SK-N-SH (cell line): Measurements from ENCODE around the gene WDR75. TPM values are rescaled to one million over a fixed set of nuclear protein-coding genes. Genes with fewer than 3 reads are reported as not detected.

Experiments
- CTCF ChIA-PET: fragments of 300-600, 350-600 bp; formaldehyde crosslinking; extraction: SDS; loops from one replicate; lab custom pipeline; 2021; lab: Yijun Ruan, JAX
- POLR2A ChIA-PET: fragments of 350-600 bp; sonication (Branson Sonifier 250); formaldehyde crosslinking; extraction: SDS; loops from one replicate; lab custom pipeline; 2020; ENCODE audit warnings: antibody characterized with exemption, inconsistent platforms; lab: Yijun Ruan, JAX
- DNase-seq: peaks from one replicate; pipeline ENCODE4 v3.0.0; 2012
- H2AFZ ChIP-seq: fragments of 200-600 bp; sonication (generic); 2 replicates; pipeline ENCODE4 v1.8.1; 2016; ENCODE audit warnings: antibody characterized with exemption, mild to moderate bottlenecking, low read depth
- H3F3A ChIP-seq: fragments of 200-600 bp; sonication (generic); replicated peaks from 2 replicates; pipeline ENCODE3; 2016; ENCODE audit warnings: antibody characterized with exemption, mild to moderate bottlenecking; ENCODE audit not compliant: insufficient read depth
- H3K27ac ChIP-seq, 2 experiments: fragments of 200-500 bp in 1 of 2; fragments of 200-600 bp in 1 of 2; sonication (Bioruptor generic) in 1 of 2; sonication (generic), shearing (Covaris generic) in 1 of 2; 2 replicates each; pipeline versions ENCODE4 v1.5.1 to v1.6.1; 2014 to 2016; ENCODE audit warnings: low read depth in 2 of 2, inconsistent platforms in 1 of 2, low read length in 1 of 2, mild to moderate bottlenecking in 1 of 2, mixed read lengths in 1 of 2
- H3K27me3 ChIP-seq: fragments of 200-600 bp; sonication (generic), shearing (Covaris generic); 2 replicates; pipeline ENCODE4 v1.6.1; 2016; ENCODE audit warnings: mixed run types; ENCODE audit not compliant: insufficient read depth
- H3K36me3 ChIP-seq, 2 experiments: fragments of 200-500 bp in 1 of 2; fragments of 200-600 bp in 1 of 2; sonication (Bioruptor generic) in 1 of 2; sonication (generic) in 1 of 2; replicated peaks in 1 of 2; 2 replicates each; pipeline versions ENCODE3 to v1.5.1; 2014 to 2016; ENCODE audit warnings: low read length in 1 of 2, mild to moderate bottlenecking in 1 of 2; ENCODE audit not compliant: insufficient read depth in 2 of 2, control insufficient read depth in 1 of 2
- H3K4me1 ChIP-seq, 2 experiments: fragments of 200-500 bp in 1 of 2; fragments of 200-600 bp in 1 of 2; sonication (Bioruptor generic) in 1 of 2; sonication (generic), shearing (Covaris generic) in 1 of 2; 2 replicates each; pipeline versions ENCODE4 v1.5.1 to v1.6.1; 2014 to 2016; ENCODE audit warnings: low read depth in 1 of 2, low read length in 1 of 2, mixed run types in 1 of 2; ENCODE audit not compliant: insufficient read depth in 2 of 2, control insufficient read depth in 1 of 2
- H3K4me2 ChIP-seq: fragments of 200-600 bp; sonication (generic), shearing (Covaris generic); 2 replicates; pipeline ENCODE4 v1.6.1; 2017; ENCODE audit warnings: mixed run types
- H3K4me3 ChIP-seq, 2 experiments: fragments of 200-500 bp in 1 of 2; fragments of 200-600 bp in 1 of 2; sonication (Bioruptor generic) in 1 of 2; sonication (generic), shearing (Covaris generic) in 1 of 2; 2 replicates each; pipeline versions ENCODE4 v1.5.1 to v1.8.1; 2014 to 2016; ENCODE audit warnings: low read depth in 2 of 2, inconsistent platforms in 1 of 2, low read length in 1 of 2, mild to moderate bottlenecking in 1 of 2, mixed read lengths in 1 of 2, moderate library complexity in 1 of 2
- H3K79me2 ChIP-seq: fragments of 200-600 bp; sonication (generic); 2 replicates; pipeline ENCODE4 v1.8.1; 2017; ENCODE audit warnings: mild to moderate bottlenecking; ENCODE audit not compliant: insufficient read depth
- H3K9ac ChIP-seq: fragments of 200-600 bp; sonication (generic); 2 replicates; pipeline ENCODE4 v1.6.1; 2017; ENCODE audit warnings: mixed run types
- H3K9me2 ChIP-seq: fragments of 200-600 bp; sonication (generic); 2 replicates; pipeline ENCODE4 v1.6.1; 2017; ENCODE audit warnings: mixed run types
- H3K9me3 ChIP-seq: fragments of 200-600 bp; sonication (generic); 2 replicates; pipeline ENCODE4 v1.6.1; 2017; ENCODE audit warnings: mixed run types, mild to moderate bottlenecking, moderate library complexity
- H4K20me1 ChIP-seq: fragments of 200-600 bp; sonication (generic); 2 replicates; pipeline ENCODE4 v1.6.1; 2017; ENCODE audit warnings: mild to moderate bottlenecking, mixed run types; ENCODE audit not compliant: insufficient read depth
- CTCF ChIP-seq: fragments of 200-600 bp; sonication (generic); IDR thresholded peaks from 2 replicates; pipeline ENCODE4 v1.6.1; 2017; ENCODE audit warnings: antibody characterized with exemption, mild to moderate bottlenecking, moderate library complexity
- EP300 ChIP-seq, 2 experiments: IDR thresholded peaks; 2 replicates each; pipeline versions ENCODE4 v1.4.0 to v1.6.1; 2012; ENCODE audit warnings: borderline replicate concordance in 1 of 2, low read depth in 1 of 2, low read length in 1 of 2
- EZH2phosphoT487 ChIP-seq: fragments of 200-600 bp; sonication (generic); IDR thresholded peaks from 2 replicates; pipeline ENCODE4 v1.6.1; 2017; ENCODE audit warnings: low read depth, mixed run types, mild to moderate bottlenecking, antibody characterized with exemption, moderate library complexity, borderline replicate concordance
- FOSL2 ChIP-seq: IDR thresholded peaks from 2 replicates; pipeline ENCODE4 v1.4.0; 2012; ENCODE audit warnings: low read depth, mild to moderate bottlenecking, moderate library complexity, borderline replicate concordance
- FOXM1 ChIP-seq: IDR thresholded peaks from 2 replicates; pipeline ENCODE4 v1.4.0; 2012; ENCODE audit warnings: low read depth, mild to moderate bottlenecking
- GABPA ChIP-seq: IDR thresholded peaks from 2 replicates; pipeline ENCODE4 v1.4.0; 2012; ENCODE audit warnings: low read depth, mild to moderate bottlenecking
- GATA2 ChIP-seq: sonication (generic); formaldehyde crosslinking; IDR thresholded peaks from 2 replicates; pipeline ENCODE4 v1.5.0; 2020; ENCODE audit warnings: mild to moderate bottlenecking, missing genetic modification reagents
- JUND ChIP-seq: IDR thresholded peaks from 2 replicates; pipeline ENCODE4 v1.4.0; 2012
- MXI1 ChIP-seq: IDR thresholded peaks from 2 replicates; pipeline ENCODE4 v1.6.1; 2012; ENCODE audit warnings: mild to moderate bottlenecking, low read depth, low read length, improper control_type of control experiment
- PBX3 ChIP-seq: IDR thresholded peaks from 2 replicates; pipeline ENCODE4; 2012
- POLR2AphosphoS5 ChIP-seq: IDR thresholded peaks from 2 replicates; pipeline ENCODE4 v1.6.1; 2012; ENCODE audit warnings: low read depth, low read length
- RAD21 ChIP-seq: IDR thresholded peaks from 2 replicates; pipeline ENCODE4 v1.6.1; 2012; ENCODE audit warnings: mild to moderate bottlenecking, low read length
- REST ChIP-seq: IDR thresholded peaks from 2 replicates; pipeline ENCODE4 v1.6.1; 2012; ENCODE audit warnings: mild to moderate bottlenecking, low read depth, low read length, moderate library complexity
- RXRA ChIP-seq: IDR thresholded peaks from 2 replicates; pipeline ENCODE4 v1.4.0; 2012; ENCODE audit warnings: low read depth, mild to moderate bottlenecking, borderline replicate concordance
- SIN3A ChIP-seq: IDR thresholded peaks from 2 replicates; pipeline ENCODE4 v1.6.1; 2012; ENCODE audit warnings: low read depth, mild to moderate bottlenecking, low read length, moderate library complexity, borderline replicate concordance
- TAF1 ChIP-seq: IDR thresholded peaks from 2 replicates; pipeline ENCODE4 v1.6.1; 2012; ENCODE audit warnings: low read depth, mild to moderate bottlenecking, low read length, moderate library complexity, borderline replicate concordance
- TEAD4 ChIP-seq: IDR thresholded peaks from 2 replicates; pipeline ENCODE4 v1.4.0; 2012; ENCODE audit warnings: mild to moderate bottlenecking, borderline replicate concordance; ENCODE audit not compliant: insufficient read depth
- USF1 ChIP-seq: IDR thresholded peaks from 2 replicates; pipeline ENCODE4 v1.4.0; 2012; ENCODE audit warnings: low read depth, borderline replicate concordance
- YY1 ChIP-seq: IDR thresholded peaks from 2 replicates; pipeline ENCODE4 v1.4.0; 2012; ENCODE audit warnings: low read depth, mild to moderate bottlenecking
- ZBTB33 ChIP-seq: IDR thresholded peaks from 2 replicates; pipeline ENCODE4 v1.4.0; 2012; ENCODE audit warnings: low read depth, borderline replicate concordance
- WGBS: methylation state at CpG from one replicate; pipeline ENCODE4 v1.1.6; 2017; ENCODE audit warnings: low lambda C conversion rate; 5-methylcytosine and 5-hydroxymethylcytosine counted together
- polyA plus RNA-seq, 3 experiments: library from polyadenylated mRNA; depleted of rRNA; stranded (reverse); fragments of >200 nt; gene quantifications; 2 replicates each; pipeline ENCODE4 v1.2.3, GENCODE V29; 2012

Gene WDR75
- polyA plus RNA-seq, 1 of the 3 experiments (the other 2 are of a cell fraction): 25.6 TPM

GRCh38 chr2:189407281-189408209, 33.7 kb upstream of the WDR75 start:
- POLR2A ChIA-PET: no interaction called here
- Histone ChIP-seq H4K20me1 (no peaks in the 10 kb centered on the region), H3K4me3 (peak overlapping the region; percentile 21 to 45; a peak in 3 of 4 replicates), H3K27me3 (no peaks in the 10 kb centered on the region), H3K9me3 (no peaks in the 10 kb centered on the region), H3K9ac (peak overlapping the region; percentile 91), H3K79me2 (no peaks in the 10 kb centered on the region), H3K9me2 (no peaks in the 10 kb centered on the region), H3K4me2 (peak overlapping the region; percentile 77), H2AFZ (peak overlapping the region; percentile 27; the same call in 1 of the 2 replicates), H3F3A (peaks cover 75% of the 10 kb centered on the region), H3K4me1 (peaks cover 21 to 40% of the 10 kb centered on the region in 2 experiments; a peak in 3 of 4 replicates), H3K27ac (peak overlapping the region; percentile 99 to 100), H3K36me3 (no peaks in the 10 kb centered on the region)
- 2% methylated on average over 4 of the region's 4 CpGs for WGBS
- peak; percentile 44 for DNase-seq
- CTCF ChIA-PET: interaction anchor here (0.8 to 3.1 kb wide), 7 partner anchors 120 to 1908 kb away, joined by 3 to 12 read pairs (median 6); no protein-coding TSS in a partner anchor
- TF ChIP-seq MXI1 (no peak), YY1 (peak; percentile 72; the same call in 1 of the 2 replicates), REST (no peak), EZH2phosphoT487 (no peak), EP300 (IDR thresholded peaks at IDR 0.05; ENCODE audit: borderline replicate concordance in 1 of 2, low read depth in 1 of 2, low read length in 1 of 2) (peak; percentile 77 to 92; a peak in 3 of 4 replicates), RAD21 (0 out of 2 replicates have a peak, but pooled peaks have one; percentile 16), POLR2AphosphoS5 (peak; percentile 76), ZBTB33 (peak; percentile 22; the same call in 1 of the 2 replicates), JUND (peak; percentile 81), FOXM1 (peak; percentile 89), PBX3 (peak; percentile 78), SIN3A (0 out of 2 replicates have a peak, but pooled peaks have one; percentile 40), CTCF (no peak), TAF1 (peak; percentile 42), FOSL2 (peak; percentile 82), GABPA (0 out of 2 replicates have a peak, but pooled peaks have one; percentile 7), RXRA (peak; percentile 30; the same call in 1 of the 2 replicates), GATA2 (CRISPR knock-in tag) (peak; percentile 79), TEAD4 (peak; percentile 76; the same call in 1 of the 2 replicates), USF1 (no peak)
